SK-N-MC (cell line): Measurements from ENCODE around the gene VWA8.

ENCODE experiments used
- EZH2 ChIP-seq: fragments of 200-600 bp; sonication (generic); IDR thresholded peaks from one replicate; pipeline ENCODE4 v1.6.1; 2017; ENCODE audit warnings: antibody characterized with exemption
- FOXP2 ChIP-seq: optimal IDR thresholded peaks from 2 replicates; pipeline ENCODE3; 2011; ENCODE audit warnings: mild to moderate bottlenecking, moderate library complexity; ENCODE audit not compliant: insufficient read depth; ENCODE audit errors: extremely low read length, control extremely low read depth
- POLR2AphosphoS5 ChIP-seq: IDR thresholded peaks from 2 replicates; pipeline ENCODE4 v1.6.1; 2012; ENCODE audit warnings: mild to moderate bottlenecking, low read depth, low read length, borderline replicate concordance

- no peak for TF ChIP-seq EZH2
- no peak for TF ChIP-seq POLR2AphosphoS5
- no peak for TF ChIP-seq FOXP2
These were observed 21.2 kb upstream of the VWA8 start for GRCh38 chr13:41981951-41982715.
